ENCODE results near the gene CERS1. TPM values are rescaled to one million over a fixed set of nuclear protein-coding genes. Genes with fewer than 3 reads are reported as not detected.

Gene CERS1
- total and polyA plus RNA-seq, 9 donors = 0.36 to 2.6 (median 1.2) TPM

GRCh38 chr19:18876865-18877264 lies 19.1 kb downstream of the CERS1 start:
- intact Hi-C loops (cut with DNase I) = no loop called here
- Histone ChIP-seq H3K27ac (no peak overlapping the region), H3K27me3 (no peaks in the 10 kb centered on the region), H3K36me3 (no peaks in the 10 kb centered on the region), H3K9me3 (no peaks in the 10 kb centered on the region), H3K4me3 (no peak overlapping the region), H3K4me1 (ENCODE audit: insufficient read depth) (no peaks in the 10 kb centered on the region)
- 94 to 95% (median 94%) methylated on average over 7 of the region's 7 CpGs for WGBS, 3 donors
- TF ChIP-seq POLR2A (IDR thresholded peaks at IDR 0.05) (no peak), EP300 (IDR thresholded peaks at IDR 0.05) (no peak), CTCF (IDR thresholded peaks at IDR 0.05) (no peak)
- no peak for DNase-seq

GRCh38 chr19:18875726-18876125 lies 20.2 kb downstream of the CERS1 start:
- WGBS, 3 donors = 35 to 59% (median 54%) methylated on average over 5 of the region's 5 CpGs
- DNase-seq = no peak
- intact Hi-C loops (cut with DNase I) = no loop called here
- Histone ChIP-seq H3K27me3 (no peaks in the 10 kb centered on the region), H3K4me3 (no peak overlapping the region), H3K27ac (no peak overlapping the region), H3K9me3 (no peaks in the 10 kb centered on the region), H3K4me1 (ENCODE audit: insufficient read depth) (no peaks in the 10 kb centered on the region), H3K36me3 (no peaks in the 10 kb centered on the region)
- TF ChIP-seq POLR2A (IDR thresholded peaks at IDR 0.05) (no peak), CTCF (IDR thresholded peaks at IDR 0.05) (no peak), EP300 (IDR thresholded peaks at IDR 0.05) (no peak)

DNA sequence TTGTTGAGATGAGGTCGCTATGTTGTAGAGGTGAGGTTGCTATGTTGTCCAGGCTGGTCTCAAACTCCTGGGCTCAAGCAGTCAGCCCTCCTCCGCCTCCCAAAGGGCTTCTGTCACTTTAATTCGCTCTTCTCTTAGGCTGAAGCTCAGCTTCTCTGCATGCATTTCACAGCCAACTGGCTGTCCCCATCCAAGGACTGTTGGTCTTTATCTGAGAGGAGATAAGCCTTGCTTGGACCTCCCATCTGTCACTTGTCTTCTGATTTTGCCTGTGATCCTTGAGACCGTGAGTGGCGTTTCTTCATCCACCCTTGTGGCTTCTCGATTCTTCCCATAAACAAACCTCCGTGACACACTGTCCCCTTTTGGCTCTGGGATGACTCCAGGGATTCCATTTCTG lies 24.4 kb downstream of the CERS1 start:
- no peak overlapping the region for H3K4me3 ChIP-seq
- no peaks in the 10 kb centered on the region for H3K9me3 ChIP-seq
- no peaks in the 10 kb centered on the region for H3K27me3 ChIP-seq
- H3K4me1 ChIP-seq (ENCODE audit: insufficient read depth) = peaks cover 3% of the 10 kb centered on the region
- H3K36me3 ChIP-seq = no peaks in the 10 kb centered on the region
- intact Hi-C loops (cut with DNase I) = no loop called here
- H3K27ac ChIP-seq = no peak overlapping the region
- WGBS, 3 donors = 87 to 93% (median 89%) methylated on average over 7 of the region's 7 CpGs
- TF ChIP-seq EP300 (IDR thresholded peaks at IDR 0.05) (no peak), CTCF (IDR thresholded peaks at IDR 0.05) (no peak), POLR2A (IDR thresholded peaks at IDR 0.05) (no peak)
- DNase-seq = no peak

GRCh38 chr19:18870531-18871172 lies 25.3 kb downstream of the CERS1 start:
- WGBS, 3 donors = 46 to 56% (median 53%) methylated on average over 25 of the region's 25 CpGs
- Histone ChIP-seq H3K4me1 (ENCODE audit: insufficient read depth) (peaks cover 3% of the 10 kb centered on the region), H3K4me3 (no peak overlapping the region), H3K27me3 (no peaks in the 10 kb centered on the region), H3K27ac (no peak overlapping the region), H3K36me3 (no peaks in the 10 kb centered on the region), H3K9me3 (no peaks in the 10 kb centered on the region)
- intact Hi-C loops (cut with DNase I) = no loop called here
- no peak for TF ChIP-seq POLR2A (IDR thresholded peaks at IDR 0.05)
- no peak for TF ChIP-seq CTCF (IDR thresholded peaks at IDR 0.05)
- no peak for TF ChIP-seq EP300 (IDR thresholded peaks at IDR 0.05)
- DNase-seq = peak in 1 of 5 donors; percentile 17

All from ovary (tissue), 9 donors.